HG03558 (cell line): ENCODE measurements around the gene DSTYK.

Source experiments
- ATAC-seq: cut with Tn5 transposase; IDR thresholded peaks from one replicate; pipeline ENCODE4 v1.9.1; 2021; ENCODE audit warnings: moderate number of reproducible peaks; ENCODE audit not compliant: unreplicated experiment; ENCODE audit errors: extremely low read depth

Gene DSTYK

GRCh38 chr1:205224736-205225135, 13.2 kb upstream of the DSTYK start:
- no peak for ATAC-seq

DNA sequence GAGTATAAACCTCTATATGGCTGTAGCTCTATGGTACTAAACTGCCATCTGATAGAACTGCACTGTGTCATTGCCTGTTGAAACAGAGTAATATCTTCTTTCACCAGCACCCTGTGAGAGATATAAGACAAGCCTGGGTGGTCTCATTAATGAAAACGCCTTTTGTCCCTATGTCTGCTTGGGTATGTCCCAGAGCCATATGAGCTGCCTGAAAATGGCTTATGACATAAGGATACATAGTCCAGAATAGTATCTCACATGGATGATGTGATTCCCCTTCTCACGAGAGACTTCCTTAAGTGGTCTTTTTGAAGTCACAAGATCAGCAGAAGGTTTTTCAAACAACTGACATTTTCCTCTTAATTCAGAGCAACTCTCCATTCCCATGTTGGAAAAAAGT, 8.9 kb upstream of the DSTYK start:
- no peak for ATAC-seq

DNA sequence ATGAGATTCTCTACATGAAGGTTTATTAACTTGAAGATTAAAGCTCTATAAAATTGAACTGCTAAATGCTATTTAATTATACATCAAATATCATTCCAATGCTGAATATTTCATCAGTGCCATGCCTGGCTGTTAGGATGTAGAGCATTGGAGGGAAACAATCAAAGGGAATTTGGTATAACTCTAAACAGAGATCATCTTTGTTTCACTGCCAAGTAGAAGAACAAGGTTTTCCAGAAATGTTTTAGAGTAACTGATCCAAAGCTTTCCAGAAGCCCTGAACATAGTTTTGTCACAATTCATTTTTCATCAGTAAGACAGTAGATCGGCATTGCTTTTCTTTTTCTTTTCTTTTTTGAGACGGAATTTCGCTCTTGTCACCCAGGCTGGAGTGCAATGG, 5.9 kb upstream of the DSTYK start:
- no peak for ATAC-seq

- no peak for ATAC-seq
Measured at GRCh38 chr1:205216588-205216987, 5.1 kb upstream of the DSTYK start.

DNA sequence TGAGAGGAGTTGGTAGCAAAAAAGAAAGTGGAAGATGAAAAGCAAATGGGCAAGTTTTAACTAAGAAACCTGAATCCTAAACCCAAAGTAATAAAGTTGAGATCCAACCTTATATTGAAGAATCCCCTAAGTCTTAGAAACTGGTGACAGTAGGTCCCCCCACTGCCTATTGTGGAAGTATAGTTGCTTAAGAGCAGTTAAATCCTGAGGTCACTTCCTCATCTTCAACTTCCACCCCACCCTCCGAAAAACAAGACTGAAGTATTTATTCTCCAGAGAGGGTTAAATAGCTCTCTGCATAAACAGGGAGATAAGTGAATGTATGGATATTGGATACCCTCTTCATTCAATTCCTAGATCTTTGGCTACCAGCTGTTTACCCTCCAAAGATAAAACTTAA, 3.3 kb upstream of the DSTYK start:
- ATAC-seq = no peak

- no peak for ATAC-seq
Measured at GRCh38 chr1:205211839-205212536, 486 bp upstream of the DSTYK start.

DNA sequence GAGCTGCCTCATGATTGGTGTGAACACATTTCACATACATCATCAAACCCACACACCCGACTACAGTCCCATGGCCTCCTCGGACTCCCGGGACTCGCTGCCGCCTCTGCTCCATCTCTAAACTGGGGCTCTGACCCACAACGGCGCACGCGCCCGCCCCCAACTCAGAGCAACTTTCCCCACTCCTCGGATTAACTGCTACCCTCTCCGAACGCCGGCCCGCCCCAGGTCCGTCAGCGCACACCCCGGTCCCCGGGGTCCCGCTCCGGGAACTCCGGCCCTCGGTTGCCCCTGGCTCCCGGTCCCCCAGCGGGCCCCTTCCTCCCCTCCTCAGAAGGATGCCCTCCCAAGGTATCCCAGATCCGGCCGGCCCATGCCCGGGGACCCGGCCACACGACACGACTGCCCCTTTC, 740 bp downstream of the DSTYK start:
- no peak for ATAC-seq

GRCh38 chr1:205208811-205209210, 2.7 kb downstream of the DSTYK start:
- ATAC-seq = no peak

- no peak for ATAC-seq
Measured at GRCh38 chr1:205205055-205205454, 6.4 kb downstream of the DSTYK start.

DNA sequence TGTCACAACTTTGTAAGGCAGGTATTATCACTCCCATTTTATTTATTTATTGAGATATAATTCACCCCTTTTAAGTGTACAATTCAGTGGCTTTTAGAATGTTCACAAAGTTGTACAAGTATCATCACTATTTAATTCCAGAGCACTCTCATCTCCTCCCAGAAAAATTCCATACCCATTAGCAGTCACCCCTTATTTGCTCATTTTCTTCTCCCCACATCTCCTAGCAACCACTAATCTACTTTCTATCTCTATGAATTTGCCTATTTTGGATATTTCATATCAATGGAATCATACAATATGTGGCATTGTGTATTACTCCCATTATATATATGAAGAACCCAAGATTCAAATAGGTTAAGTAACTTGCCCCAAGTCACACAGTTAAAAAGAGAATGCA, 7.0 kb downstream of the DSTYK start:
- no peak for ATAC-seq

DNA sequence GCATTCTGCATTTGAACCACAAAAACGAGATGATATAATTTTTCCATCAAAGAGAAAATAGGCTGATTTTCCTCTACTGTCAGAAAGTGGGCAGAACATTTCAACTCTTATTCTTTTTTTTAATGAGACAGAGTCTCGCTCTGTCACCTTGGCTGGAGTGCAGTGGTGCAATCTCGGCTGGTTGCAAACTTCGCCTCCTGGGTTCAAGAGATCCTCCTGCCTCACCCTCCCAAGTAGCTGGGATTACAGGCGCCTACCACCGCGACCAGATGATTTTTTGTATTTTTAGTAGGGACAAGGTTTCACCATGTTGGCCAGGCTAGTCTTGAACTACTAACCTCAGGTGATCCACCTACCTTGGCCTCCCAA, 11.6 kb downstream of the DSTYK start:
- ATAC-seq = no peak

DNA sequence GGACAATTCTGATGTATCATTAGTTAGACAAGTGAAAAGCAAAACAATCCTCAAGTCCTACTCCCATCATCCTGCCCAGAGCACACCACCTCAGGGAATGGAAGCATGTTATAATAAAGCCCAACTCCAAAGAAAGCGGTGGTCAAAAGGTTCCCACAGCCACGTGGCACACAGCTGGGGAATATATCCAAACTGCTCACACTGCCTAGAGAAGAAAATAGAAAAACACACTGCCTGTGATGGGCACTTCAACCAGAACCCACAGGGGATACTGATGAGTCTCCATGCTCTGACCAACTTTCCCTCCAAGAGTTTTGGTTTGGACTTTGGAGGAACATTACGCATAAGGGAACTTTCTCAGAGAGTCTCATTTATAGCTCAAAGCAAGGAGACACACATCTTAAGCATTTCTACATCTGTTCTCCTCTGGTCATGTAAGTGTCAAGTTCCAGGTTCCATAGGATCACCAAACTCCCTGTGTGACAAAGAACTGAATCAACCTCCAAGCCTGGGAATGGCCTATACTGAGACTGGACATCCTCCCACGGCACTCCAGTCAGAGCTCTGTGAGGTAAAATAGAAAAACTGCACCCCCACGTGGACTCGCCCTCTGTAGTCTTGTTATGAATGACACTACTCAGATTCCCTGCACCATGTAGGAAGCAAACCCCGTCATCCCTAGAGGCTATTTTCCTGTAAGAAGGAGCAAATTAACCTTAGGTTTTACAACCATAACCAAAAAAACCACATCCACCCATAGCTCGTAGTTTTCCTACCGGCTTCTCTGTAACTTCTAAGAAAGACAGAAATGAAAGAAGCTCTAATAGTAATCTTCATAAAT, 12.2 kb downstream of the DSTYK start:
- ATAC-seq = no peak

DNA sequence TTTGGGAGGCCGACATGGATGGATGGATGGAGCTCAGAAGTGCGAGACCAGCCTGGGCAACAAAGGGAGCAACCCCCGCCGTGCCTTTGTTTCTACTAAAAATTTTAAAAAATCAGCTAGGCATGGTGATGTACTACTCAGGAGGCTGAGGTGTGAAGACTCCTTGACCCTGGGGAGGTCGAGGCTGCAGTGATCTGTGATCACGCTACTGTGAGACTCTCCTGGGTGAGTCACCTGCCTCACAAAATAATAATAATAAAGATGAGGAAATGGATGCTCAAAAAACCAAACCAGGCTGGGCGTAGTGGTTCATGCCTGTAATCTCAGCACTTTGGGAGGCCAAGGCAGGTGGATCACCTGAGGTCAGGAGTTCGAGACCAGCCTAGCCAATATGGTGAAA, 19.2 kb downstream of the DSTYK start:
- ATAC-seq = no peak

DNA sequence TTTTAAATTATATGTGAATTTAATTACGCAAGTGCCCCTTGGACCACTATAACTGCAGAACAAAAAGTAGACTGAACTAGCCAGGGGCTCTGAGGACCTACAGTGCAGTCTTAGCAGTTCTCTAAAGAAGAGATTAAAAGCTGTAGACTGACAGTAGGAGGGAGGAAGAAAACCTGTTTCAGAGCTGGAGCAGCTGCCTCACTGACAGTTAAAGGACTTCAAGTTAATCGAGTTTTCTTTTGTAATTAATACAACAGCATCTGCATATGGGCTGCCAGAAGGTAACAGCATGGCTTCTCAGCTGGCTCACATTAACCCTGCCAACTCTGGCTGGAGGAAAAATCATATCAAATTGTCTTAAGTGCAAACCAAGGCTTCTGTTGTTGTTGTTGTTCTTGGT, 19.9 kb downstream of the DSTYK start:
- ATAC-seq = no peak

GRCh38 chr1:205190845-205191577, 20.5 kb downstream of the DSTYK start:
- ATAC-seq = no peak

DNA sequence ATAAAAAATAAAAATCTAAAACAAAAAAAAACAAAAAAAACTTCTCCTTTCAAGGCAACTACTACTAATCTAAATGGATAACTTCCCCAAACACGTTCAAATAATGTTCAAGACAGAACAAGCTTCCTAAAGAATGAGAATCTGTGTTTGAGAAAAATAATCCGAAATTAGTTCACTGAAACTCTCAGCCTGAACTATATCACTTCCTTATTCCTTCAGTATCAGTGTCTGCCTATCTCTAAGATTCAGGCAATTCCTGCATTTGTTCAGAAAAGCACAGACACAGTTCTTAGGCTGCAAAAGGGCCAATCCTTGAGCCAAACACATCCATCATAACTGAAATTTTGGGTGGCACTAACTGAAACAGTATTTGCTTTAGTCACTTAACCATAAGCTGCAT, 22.4 kb downstream of the DSTYK start:
- no peak for ATAC-seq

DNA sequence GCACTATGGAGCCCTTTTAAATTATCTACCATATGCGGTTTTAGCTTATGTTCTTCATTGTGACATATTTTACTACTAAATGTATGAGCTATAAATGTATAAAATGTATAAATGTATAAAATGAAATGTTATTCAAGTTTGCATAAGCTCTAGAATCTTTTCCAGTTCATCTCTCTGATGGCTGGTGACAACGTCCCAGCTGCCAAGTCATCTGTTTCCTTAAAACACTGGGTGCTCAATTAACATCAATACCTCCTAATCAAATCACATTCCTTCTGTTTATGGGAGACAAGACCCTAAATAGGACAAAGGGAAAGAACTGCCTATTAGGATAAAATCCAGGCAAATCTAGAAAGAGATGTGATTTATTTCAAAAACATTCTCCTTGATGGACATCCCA, 22.9 kb downstream of the DSTYK start:
- ATAC-seq = no peak

GRCh38 chr1:205188098-205188497, 23.4 kb downstream of the DSTYK start:
- ATAC-seq = no peak

GRCh38 chr1:205187420-205187819, 24.1 kb downstream of the DSTYK start:
- ATAC-seq = no peak

GRCh38 chr1:205186191-205186590, 25.3 kb downstream of the DSTYK start:
- no peak for ATAC-seq

DNA sequence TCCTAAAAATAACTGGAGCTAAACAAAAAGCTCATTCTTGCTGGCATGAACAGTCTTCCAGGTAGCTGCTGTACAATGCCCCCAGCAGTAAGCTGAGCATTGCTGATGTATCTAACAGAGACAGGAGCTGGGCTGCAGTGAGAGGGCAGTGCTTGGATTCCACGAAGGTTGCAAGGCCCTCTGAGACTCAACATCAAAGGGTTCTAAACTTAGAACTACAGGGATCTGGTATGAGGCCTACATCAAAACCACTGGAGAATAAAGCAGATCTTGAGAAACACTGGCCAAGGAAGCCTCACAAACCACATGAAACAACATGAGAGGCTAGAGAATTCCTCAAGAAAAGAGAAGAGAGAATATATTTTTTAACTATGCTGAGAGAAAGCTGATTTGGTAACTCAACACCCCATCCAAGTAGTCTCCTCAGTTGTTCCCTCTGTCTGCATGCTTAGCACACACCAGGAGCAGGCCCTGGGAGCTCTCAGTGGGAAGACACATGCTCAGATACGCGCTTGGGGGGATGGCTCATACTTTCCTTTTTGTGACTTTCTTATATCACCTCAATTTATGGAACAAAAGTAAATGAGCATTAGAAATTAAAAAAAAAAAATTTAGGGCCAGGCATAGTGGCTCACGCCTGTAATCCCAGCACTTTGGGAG, 27.7 kb downstream of the DSTYK start:
- ATAC-seq = no peak
